Psoas muscle (tissue), 8 donors: ENCODE data around the gene PPP1R16B. TPM values are rescaled to one million over a fixed set of nuclear protein-coding genes. Genes with fewer than 3 reads are reported as not detected.
"Not testable (repeated sequence)": the region's sequence is repeated elsewhere in the genome, so short reads cannot be mapped to it uniquely, and the experiment has no call there.

Source experiments
- ATAC-seq, 4 donors: fragments of 200-7000 bp; cut with Tn5 transposase; one replicate each; pipeline ENCODE4 v1.9.1; 2020; ENCODE audit warnings: moderate library complexity in 3 of 4, mild to moderate bottlenecking in 2 of 4
- DNase-seq, 2 donors: peaks; one replicate each; pipeline ENCODE4 v3.0.0-alpha.2; 2020
- H3K27ac ChIP-seq: fragments of 200-600 bp; one replicate; pipeline ENCODE4 v1.8.0; 2022
- H3K27me3 ChIP-seq, 3 donors: fragments of 200-600 bp in 1 of 3; one replicate each; pipeline versions ENCODE4 v1.6.1 to v1.8.0; 2013 to 2022; ENCODE audit warnings: low read length in 2 of 3, mild to moderate bottlenecking in 2 of 3, moderate library complexity in 1 of 3; ENCODE audit not compliant: insufficient read depth in 3 of 3
- H3K36me3 ChIP-seq, 2 donors: fragments of 200-600 bp in 1 of 2; one replicate each; pipeline versions ENCODE4 v1.6.1 to v1.8.0; 2013 to 2022; ENCODE audit warnings: low read depth in 1 of 2, mild to moderate bottlenecking in 1 of 2, moderate library complexity in 1 of 2; ENCODE audit not compliant: insufficient read depth in 1 of 2
- H3K4me1 ChIP-seq: fragments of 200-600 bp; one replicate; pipeline ENCODE4 v1.8.0; 2022
- H3K4me3 ChIP-seq: fragments of 200-600 bp; one replicate; pipeline ENCODE4 v1.8.0; 2022; ENCODE audit warnings: mild to moderate bottlenecking
- H3K9me3 ChIP-seq: fragments of 200-600 bp; one replicate; pipeline ENCODE4 v1.8.0; 2022
- CTCF ChIP-seq: fragments of 200-600 bp; IDR thresholded peaks from one replicate; pipeline ENCODE4 v1.8.0; 2022; ENCODE audit warnings: antibody characterized with exemption
- WGBS, 3 donors: extraction: QIAGEN DNeasy Blood & Tissue Kit; methylation state at CpG; one replicate each; pipeline versions ENCODE4 v1.1.6 to v1.1.7; 2013; 5-methylcytosine and 5-hydroxymethylcytosine counted together
- intact Hi-C, 2 donors: fragments of 100-400 bp; cut with DNase I; formaldehyde crosslinking; loops; one replicate each; pipeline versions ENCODE4 v1.11.0 to v1.14.2; 2022
- polyA plus RNA-seq, 3 donors: library from polyadenylated mRNA; stranded (reverse); fragments of 200-250 nt; gene quantifications; one replicate each; pipeline ENCODE4 v1.2.3, GENCODE V29; 2013
- total RNA-seq, 4 donors: library from RNA; stranded (reverse); fragmentation: NEBNext Ultra II Directional in 2 of 4; extraction: Animal tissue kit (Norgen Biotek cat#: 25700) in 2 of 4; gene quantifications; one replicate each; pipeline versions ENCODE4 v1.2.1 to v1.2.4, GENCODE V29; 2021 to 2023
- donor health status: healthy with polysubstance abuse.
- donor health status: DM: no; HTN: no; CAD: no; lungs with moderate emphysema.
- donor health status: Bipolar disorder and iron deficiency.
- donor health status: healthy.
- donor health status: DM: yes; HTN: yes; CAD: no.
- donor health status: DM: no; HTN: no; CAD: no.
- donor health status: DM: no; HTN: no; CAD: no.
- donor health status: DM: yes; HTN: yes; CAD: no.

PPP1R16B gene
- total and polyA plus RNA-seq, 7 donors = 1.6 to 5.2 (median 4.1) TPM

- Histone ChIP-seq H3K4me1 (no peaks in the 10 kb centered on the region), H3K36me3 (no peaks in the 10 kb centered on the region), H3K9me3 (no peaks in the 10 kb centered on the region), H3K27me3 (peaks cover 0 to 10% (median 6%) of the 10 kb centered on the region in 3 donors), H3K27ac (no peak overlapping the region), H3K4me3 (no peak overlapping the region)
- WGBS, 3 donors = 76 to 82% (median 79%) methylated on average over 4 of the region's 4 CpGs
- no peak for DNase-seq
- no peak for ATAC-seq
- TF ChIP-seq CTCF = no peak
- intact Hi-C loops = no loop called here
Observed at GRCh38 chr20:38812709-38813573, 7.4 kb downstream of the PPP1R16B start.

GRCh38 chr20:38813574-38813962 lies 8.1 kb downstream of the PPP1R16B start:
- H3K9me3 ChIP-seq, ATAC-seq, intact Hi-C loops, DNase-seq, H3K4me1 ChIP-seq, H3K4me3 ChIP-seq, H3K36me3 ChIP-seq, H3K27me3 ChIP-seq, H3K27ac ChIP-seq: not testable (repeated sequence)
- 91 to 94% (median 93%) methylated on average over 6 of the region's 6 CpGs for WGBS, 3 donors

- H3K27me3 ChIP-seq = peaks cover 0 to 5% (median 0%) of the 10 kb centered on the region in 3 donors
- no peak for TF ChIP-seq CTCF
- no peak for ATAC-seq
- H3K4me3 ChIP-seq = no peak overlapping the region
- no peaks in the 10 kb centered on the region for H3K4me1 ChIP-seq
- intact Hi-C loops = no loop called here
- H3K27ac ChIP-seq = no peak overlapping the region
- H3K9me3 ChIP-seq = no peaks in the 10 kb centered on the region
- DNase-seq = no peak
- no peaks in the 10 kb centered on the region for H3K36me3 ChIP-seq
Observed at GRCh38 chr20:38815446-38815845, 9.9 kb downstream of the PPP1R16B start.

GRCh38 chr20:38818113-38819065 lies 12.9 kb downstream of the PPP1R16B start:
- Histone ChIP-seq H3K4me3 (no peak overlapping the region), H3K36me3 (no peaks in the 10 kb centered on the region), H3K27me3 (peaks cover 0 to 2% (median 0%) of the 10 kb centered on the region in 3 donors), H3K9me3 (peaks cover 7% of the 10 kb centered on the region), H3K4me1 (no peaks in the 10 kb centered on the region), H3K27ac (no peak overlapping the region)
- WGBS, 3 donors = 59 to 60% (median 60%) methylated on average over 9 of the region's 9 CpGs
- intact Hi-C loops = no loop called here
- DNase-seq = no peak
- no peak for ATAC-seq
- TF ChIP-seq CTCF = no peak

GRCh38 chr20:38825571-38825900 lies 20.0 kb downstream of the PPP1R16B start:
- Histone ChIP-seq H3K36me3 (no peaks in the 10 kb centered on the region), H3K9me3 (peaks cover 7% of the 10 kb centered on the region), H3K27me3 (peaks cover 0 to 15% (median 2%) of the 10 kb centered on the region in 3 donors), H3K4me3 (no peak overlapping the region), H3K27ac (no peak overlapping the region), H3K4me1 (no peaks in the 10 kb centered on the region)
- DNase-seq = no peak
- TF ChIP-seq CTCF = no peak
- WGBS, 3 donors = 50 to 65% (median 53%) methylated on average over 1 of the region's 1 CpG
- ATAC-seq = no peak
- intact Hi-C loops = no loop called here
